ENCODE measurements around the gene GSPT1. TPM values are rescaled to one million over a fixed set of nuclear protein-coding genes. Genes with fewer than 3 reads are reported as not detected.

The GSPT1 gene
- total and polyA plus RNA-seq, 2 donors: 46.5 to 47.7 TPM

GRCh38 chr16:11851294-11852091, 64.3 kb downstream of the GSPT1 start, which contains the start of gene RSL1D1:
RSL1D1 (minus strand) TSS chr16:11851542; CDS start chr16:11851512, 30 bp downstream.
- peak; percentile 89 to 98 (median 95) for DNase-seq (ENCODE audit: low read depth in 6 of 9, low spot score in 9 of 9)
- WGBS: under 1% methylated on average over 57 of the region's 57 CpGs
- H3K4me1 ChIP-seq (ENCODE audit: control insufficient read depth in 2 of 2, insufficient read depth in 2 of 2, low read length in 2 of 2): peaks cover 18% of the 10 kb centered on the region in 2 donors
- peaks cover 0 to 5% of the 10 kb centered on the region in 2 donors for H3K9me3 ChIP-seq (ENCODE audit: control insufficient read depth in 2 of 2, insufficient read depth in 1 of 2, low read length in 1 of 2)
- H3K36me3 ChIP-seq (ENCODE audit: control insufficient read depth in 2 of 2, insufficient read depth in 2 of 2, low read length in 1 of 2): peaks cover 13 to 34% of the 10 kb centered on the region in 2 donors
- peak within 1 kb of the TSS; percentile 89 to 93 for H3K27ac ChIP-seq (ENCODE audit: low read depth in 1 of 2, low read length in 1 of 2)
- no peaks in the 10 kb centered on the region for H3K27me3 ChIP-seq (ENCODE audit: control insufficient read depth in 2 of 2, insufficient read depth in 1 of 2, low read length in 1 of 2)
- peak within 1 kb of the TSS; percentile 89 to 99 for H3K4me3 ChIP-seq (ENCODE audit: low read length in 2 of 2)

DNA sequence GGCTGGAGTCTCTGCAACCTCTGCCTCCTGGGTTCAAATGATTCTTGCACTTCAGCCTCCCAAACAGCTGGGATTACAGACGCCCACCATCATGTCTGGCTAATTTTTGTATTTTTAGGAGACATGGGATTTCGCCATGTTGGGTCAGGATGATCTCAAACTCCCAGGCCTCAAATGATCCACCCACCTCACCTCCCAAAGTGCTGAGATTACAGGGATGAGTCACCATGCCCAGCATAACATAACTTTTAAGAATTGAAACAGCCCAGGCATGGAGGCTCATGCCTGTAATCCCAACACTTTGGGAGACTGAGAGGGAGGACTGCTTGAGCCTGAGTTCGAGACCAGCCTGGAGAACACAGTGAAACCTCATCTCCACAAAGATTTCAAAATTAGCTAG, 66.9 kb downstream of the GSPT1 start:
- 99% methylated on average over 3 of the region's 3 CpGs for WGBS

GRCh38 chr16:11844499-11844898, 71.3 kb downstream of the GSPT1 start:
- no peak for DNase-seq (ENCODE audit: low read depth in 6 of 9, low spot score in 9 of 9)
- Histone ChIP-seq H3K4me3 (ENCODE audit: low read length in 2 of 2) (no peak overlapping the region), H3K36me3 (ENCODE audit: control insufficient read depth in 2 of 2, insufficient read depth in 2 of 2, low read length in 1 of 2) (peaks cover 64 to 87% of the 10 kb centered on the region in 2 donors), H3K4me1 (ENCODE audit: control insufficient read depth in 2 of 2, insufficient read depth in 2 of 2, low read length in 2 of 2) (peaks cover 0 to 3% of the 10 kb centered on the region in 2 donors), H3K27me3 (ENCODE audit: control insufficient read depth in 2 of 2, insufficient read depth in 1 of 2, low read length in 1 of 2) (no peaks in the 10 kb centered on the region), H3K27ac (ENCODE audit: low read depth in 1 of 2, low read length in 1 of 2) (no peak overlapping the region), H3K9me3 (ENCODE audit: control insufficient read depth in 2 of 2, insufficient read depth in 1 of 2, low read length in 1 of 2) (no peaks in the 10 kb centered on the region)
- WGBS: 99% methylated on average over 4 of the region's 4 CpGs

More for the DNA sequence above, 66.9 kb downstream of the GSPT1 start:
- Histone ChIP-seq H3K27me3 (ENCODE audit: control insufficient read depth in 2 of 2, insufficient read depth in 1 of 2, low read length in 1 of 2) (no peaks in the 10 kb centered on the region), H3K4me1 (ENCODE audit: control insufficient read depth in 2 of 2, insufficient read depth in 2 of 2, low read length in 2 of 2) (peaks cover 18% of the 10 kb centered on the region in 2 donors), H3K9me3 (ENCODE audit: control insufficient read depth in 2 of 2, insufficient read depth in 1 of 2, low read length in 1 of 2) (peaks cover 0 to 5% of the 10 kb centered on the region in 2 donors), H3K27ac (ENCODE audit: low read depth in 1 of 2, low read length in 1 of 2) (no peak overlapping the region), H3K36me3 (ENCODE audit: control insufficient read depth in 2 of 2, insufficient read depth in 2 of 2, low read length in 1 of 2) (peaks cover 33 to 54% of the 10 kb centered on the region in 2 donors), H3K4me3 (ENCODE audit: low read length in 2 of 2) (no peak overlapping the region)
- DNase-seq (ENCODE audit: low read depth in 6 of 9, low spot score in 9 of 9): no peak

- H3K27ac ChIP-seq (ENCODE audit: low read depth in 1 of 2, low read length in 1 of 2): no peak overlapping the region
- H3K4me3 ChIP-seq (ENCODE audit: low read length in 2 of 2): no peak overlapping the region
- H3K9me3 ChIP-seq (ENCODE audit: control insufficient read depth in 2 of 2, insufficient read depth in 1 of 2, low read length in 1 of 2): no peaks in the 10 kb centered on the region
- 98% methylated on average over 5 of the region's 5 CpGs for WGBS
- no peaks in the 10 kb centered on the region for H3K27me3 ChIP-seq (ENCODE audit: control insufficient read depth in 2 of 2, insufficient read depth in 1 of 2, low read length in 1 of 2)
- DNase-seq (ENCODE audit: low read depth in 6 of 9, low spot score in 9 of 9): no peak
- H3K36me3 ChIP-seq (ENCODE audit: control insufficient read depth in 2 of 2, insufficient read depth in 2 of 2, low read length in 1 of 2): peaks cover 67 to 88% of the 10 kb centered on the region in 2 donors
- H3K4me1 ChIP-seq (ENCODE audit: control insufficient read depth in 2 of 2, insufficient read depth in 2 of 2, low read length in 2 of 2): no peaks in the 10 kb centered on the region
Observed at GRCh38 chr16:11843861-11844260, 71.9 kb downstream of the GSPT1 start.

- Histone ChIP-seq H3K27ac (ENCODE audit: low read depth in 1 of 2, low read length in 1 of 2) (no peak overlapping the region), H3K9me3 (ENCODE audit: control insufficient read depth in 2 of 2, insufficient read depth in 1 of 2, low read length in 1 of 2) (no peaks in the 10 kb centered on the region), H3K27me3 (ENCODE audit: control insufficient read depth in 2 of 2, insufficient read depth in 1 of 2, low read length in 1 of 2) (no peaks in the 10 kb centered on the region), H3K36me3 (ENCODE audit: control insufficient read depth in 2 of 2, insufficient read depth in 2 of 2, low read length in 1 of 2) (peaks cover 68 to 88% of the 10 kb centered on the region in 2 donors), H3K4me3 (ENCODE audit: low read length in 2 of 2) (no peak overlapping the region), H3K4me1 (ENCODE audit: control insufficient read depth in 2 of 2, insufficient read depth in 2 of 2, low read length in 2 of 2) (no peaks in the 10 kb centered on the region)
- no peak for DNase-seq (ENCODE audit: low read depth in 6 of 9, low spot score in 9 of 9)
- WGBS: 97% methylated on average over 11 of the region's 11 CpGs
Observed at GRCh38 chr16:11843206-11843605, 72.5 kb downstream of the GSPT1 start.

- WGBS: 98% methylated on average over 7 of the region's 7 CpGs
- Histone ChIP-seq H3K9me3 (ENCODE audit: control insufficient read depth in 2 of 2, insufficient read depth in 1 of 2, low read length in 1 of 2) (no peaks in the 10 kb centered on the region), H3K36me3 (ENCODE audit: control insufficient read depth in 2 of 2, insufficient read depth in 2 of 2, low read length in 1 of 2) (peaks cover 84 to 88% of the 10 kb centered on the region in 2 donors), H3K4me3 (ENCODE audit: low read length in 2 of 2) (no peak overlapping the region), H3K27me3 (ENCODE audit: control insufficient read depth in 2 of 2, insufficient read depth in 1 of 2, low read length in 1 of 2) (no peaks in the 10 kb centered on the region), H3K27ac (ENCODE audit: low read depth in 1 of 2, low read length in 1 of 2) (no peak overlapping the region), H3K4me1 (ENCODE audit: control insufficient read depth in 2 of 2, insufficient read depth in 2 of 2, low read length in 2 of 2) (no peaks in the 10 kb centered on the region)
- no peak for DNase-seq (ENCODE audit: low read depth in 6 of 9, low spot score in 9 of 9)
Observed at GRCh38 chr16:11841026-11841425, 74.7 kb downstream of the GSPT1 start.

GRCh38 chr16:11836650-11837244, 79.0 kb downstream of the GSPT1 start:
- Histone ChIP-seq H3K27ac (ENCODE audit: low read depth in 1 of 2, low read length in 1 of 2) (no peak overlapping the region), H3K9me3 (ENCODE audit: control insufficient read depth in 2 of 2, insufficient read depth in 1 of 2, low read length in 1 of 2) (no peaks in the 10 kb centered on the region), H3K36me3 (ENCODE audit: control insufficient read depth in 2 of 2, insufficient read depth in 2 of 2, low read length in 1 of 2) (peaks cover 52 to 61% of the 10 kb centered on the region in 2 donors), H3K4me1 (ENCODE audit: control insufficient read depth in 2 of 2, insufficient read depth in 2 of 2, low read length in 2 of 2) (no peaks in the 10 kb centered on the region), H3K4me3 (ENCODE audit: low read length in 2 of 2) (no peak overlapping the region), H3K27me3 (ENCODE audit: control insufficient read depth in 2 of 2, insufficient read depth in 1 of 2, low read length in 1 of 2) (no peaks in the 10 kb centered on the region)
- no peak for DNase-seq (ENCODE audit: low read depth in 6 of 9, low spot score in 9 of 9)
- 97% methylated on average over 7 of the region's 7 CpGs for WGBS

- H3K27me3 ChIP-seq (ENCODE audit: control insufficient read depth in 2 of 2, insufficient read depth in 1 of 2, low read length in 1 of 2): no peaks in the 10 kb centered on the region
- no peak overlapping the region for H3K4me3 ChIP-seq (ENCODE audit: low read length in 2 of 2)
- no peaks in the 10 kb centered on the region for H3K9me3 ChIP-seq (ENCODE audit: control insufficient read depth in 2 of 2, insufficient read depth in 1 of 2, low read length in 1 of 2)
- no peak overlapping the region for H3K27ac ChIP-seq (ENCODE audit: low read depth in 1 of 2, low read length in 1 of 2)
- DNase-seq (ENCODE audit: low read depth in 6 of 9, low spot score in 9 of 9): no peak
- whole genome bisulfite sequencing: 91% methylated on average over 9 of the region's 9 CpGs
- H3K4me1 ChIP-seq (ENCODE audit: control insufficient read depth in 2 of 2, insufficient read depth in 2 of 2, low read length in 2 of 2): no peaks in the 10 kb centered on the region
- H3K36me3 ChIP-seq (ENCODE audit: control insufficient read depth in 2 of 2, insufficient read depth in 2 of 2, low read length in 1 of 2): peaks cover 46 to 54% of the 10 kb centered on the region in 2 donors
Observed at GRCh38 chr16:11835891-11836649, 79.7 kb downstream of the GSPT1 start.

- Histone ChIP-seq H3K27ac (ENCODE audit: low read depth in 1 of 2, low read length in 1 of 2) (no peak overlapping the region), H3K4me1 (ENCODE audit: control insufficient read depth in 2 of 2, insufficient read depth in 2 of 2, low read length in 2 of 2) (no peaks in the 10 kb centered on the region), H3K9me3 (ENCODE audit: control insufficient read depth in 2 of 2, insufficient read depth in 1 of 2, low read length in 1 of 2) (no peaks in the 10 kb centered on the region), H3K36me3 (ENCODE audit: control insufficient read depth in 2 of 2, insufficient read depth in 2 of 2, low read length in 1 of 2) (peaks cover 38 to 46% of the 10 kb centered on the region in 2 donors), H3K27me3 (ENCODE audit: control insufficient read depth in 2 of 2, insufficient read depth in 1 of 2, low read length in 1 of 2) (no peaks in the 10 kb centered on the region), H3K4me3 (ENCODE audit: low read length in 2 of 2) (no peak overlapping the region)
- 89% methylated on average over 4 of the region's 4 CpGs for WGBS
- no peak for DNase-seq (ENCODE audit: low read depth in 6 of 9, low spot score in 9 of 9)
Observed at GRCh38 chr16:11835309-11835708, 80.4 kb downstream of the GSPT1 start.
